HAP-1 (cell line): ENCODE measurements around the gene SEC16A.

Experiments
- DNase-seq, 2 experiments: peaks; one replicate each; pipeline ENCODE4 v3.0.0-alpha.2; 2016 to 2020; ENCODE audit warnings: low spot score in 2 of 2
- H3K27me3 ChIP-seq: fragments of 250-450 bp; sonication (Bioruptor Pico); 2 replicates; pipeline ENCODE4 v1.5.1; 2020; ENCODE audit warnings: low read depth, mild to moderate bottlenecking, moderate library complexity
- H3K36me3 ChIP-seq: fragments of 250-450 bp; sonication (Bioruptor Pico); replicated peaks from 2 replicates; pipeline ENCODE4 v1.5.1; 2020; ENCODE audit warnings: mild to moderate bottlenecking
- H3K4me1 ChIP-seq: fragments of 250-450 bp; sonication (Bioruptor Pico); 2 replicates; pipeline ENCODE4 v1.5.1; 2020; ENCODE audit warnings: mild to moderate bottlenecking
- H3K4me3 ChIP-seq: fragments of 250-450 bp; sonication (Bioruptor Pico); 2 replicates; pipeline ENCODE4 v1.5.1; 2020; ENCODE audit warnings: mild to moderate bottlenecking, moderate library complexity
- H3K9me3 ChIP-seq: fragments of 250-450 bp; sonication (Bioruptor Pico); 2 replicates; pipeline ENCODE4 v1.5.1; 2020; ENCODE audit warnings: mild to moderate bottlenecking, moderate library complexity
- in situ Hi-C: fragments of 300-500 bp; cut with MboI; formaldehyde crosslinking; loops from 3 replicates; pipeline ENCODE4 v1.14.3; 2020; ENCODE audit warnings: low sequenced_read_pairs, inconsistent platforms, mixed read lengths

SEC16A gene

DNA sequence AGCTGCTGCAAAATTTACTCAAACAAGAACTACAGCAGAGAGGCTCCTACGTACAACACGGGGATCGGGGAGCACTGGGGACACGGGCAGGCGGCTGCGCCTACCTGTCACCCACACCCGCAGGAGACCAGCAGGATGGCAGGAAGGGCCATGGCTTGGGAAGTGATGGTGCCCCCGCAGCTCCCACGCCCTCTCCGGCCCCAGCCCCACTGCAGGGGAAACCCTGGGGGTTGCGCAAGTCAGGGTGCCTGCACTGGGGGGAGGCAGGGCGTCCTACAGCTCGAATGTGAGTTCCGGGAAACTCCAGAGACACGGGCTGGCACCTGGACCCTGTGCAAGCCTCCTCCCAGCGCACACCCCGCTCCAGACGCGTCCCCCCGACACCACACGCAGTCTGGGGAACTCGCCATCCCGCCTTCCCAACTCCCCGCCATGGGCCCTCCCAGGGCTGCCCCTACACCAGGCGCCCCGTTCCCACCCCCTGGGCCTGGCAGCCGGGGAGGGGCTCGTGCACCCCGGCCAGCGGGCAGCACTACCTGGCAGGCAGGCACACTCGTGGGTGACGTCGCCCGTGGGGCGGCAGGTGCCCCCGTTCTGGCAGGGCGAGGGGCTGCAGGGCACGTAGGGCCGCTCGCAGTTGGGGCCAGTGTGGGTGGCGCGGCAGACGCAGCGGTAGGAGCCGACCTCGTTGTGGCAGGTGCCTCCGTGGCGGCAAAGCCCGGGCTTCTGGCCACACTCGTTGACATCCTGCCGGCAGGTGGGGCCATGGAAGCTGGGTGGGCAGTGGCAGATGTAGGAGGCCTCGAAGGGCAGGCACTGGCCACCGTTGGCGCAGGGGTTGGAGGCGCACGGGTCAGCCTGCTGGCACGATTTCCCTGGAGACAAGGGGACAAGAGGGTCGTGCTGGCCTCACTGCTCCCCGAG, 39.7 kb upstream of the SEC16A start:
- Histone ChIP-seq H3K4me1 (no peaks in the 10 kb centered on the region), H3K27me3 (no peaks in the 10 kb centered on the region), H3K9me3 (no peaks in the 10 kb centered on the region), H3K36me3 (peaks cover 16% of the 10 kb centered on the region), H3K4me3 (no peak overlapping the region)
- no peak for DNase-seq
- in situ Hi-C loops = no loop called here

DNA sequence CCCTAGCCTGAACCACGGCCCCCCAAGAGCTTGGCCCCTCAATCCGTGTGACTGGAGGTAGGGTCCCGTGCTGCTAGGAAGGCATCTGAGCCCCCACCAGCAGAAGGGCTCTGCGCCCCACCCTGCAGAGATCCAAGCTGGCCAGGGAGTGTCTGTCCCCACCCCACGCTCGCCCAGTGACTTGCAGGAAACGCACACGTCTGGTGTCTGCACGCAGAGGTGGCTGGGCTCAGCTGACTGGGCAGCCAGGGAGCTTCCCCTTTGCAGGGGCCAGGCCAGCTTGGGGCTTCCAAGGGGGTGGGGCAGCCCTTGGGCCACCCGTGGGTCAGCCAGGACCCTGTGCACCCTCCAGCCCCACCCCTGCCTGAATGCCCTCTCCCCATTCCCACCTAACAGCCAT, 38.7 kb upstream of the SEC16A start:
- Histone ChIP-seq H3K27me3 (no peaks in the 10 kb centered on the region), H3K36me3 (peaks cover 16% of the 10 kb centered on the region), H3K4me3 (no peak overlapping the region), H3K4me1 (no peaks in the 10 kb centered on the region), H3K9me3 (no peaks in the 10 kb centered on the region)
- in situ Hi-C loops = no loop called here
- DNase-seq = no peak

DNA sequence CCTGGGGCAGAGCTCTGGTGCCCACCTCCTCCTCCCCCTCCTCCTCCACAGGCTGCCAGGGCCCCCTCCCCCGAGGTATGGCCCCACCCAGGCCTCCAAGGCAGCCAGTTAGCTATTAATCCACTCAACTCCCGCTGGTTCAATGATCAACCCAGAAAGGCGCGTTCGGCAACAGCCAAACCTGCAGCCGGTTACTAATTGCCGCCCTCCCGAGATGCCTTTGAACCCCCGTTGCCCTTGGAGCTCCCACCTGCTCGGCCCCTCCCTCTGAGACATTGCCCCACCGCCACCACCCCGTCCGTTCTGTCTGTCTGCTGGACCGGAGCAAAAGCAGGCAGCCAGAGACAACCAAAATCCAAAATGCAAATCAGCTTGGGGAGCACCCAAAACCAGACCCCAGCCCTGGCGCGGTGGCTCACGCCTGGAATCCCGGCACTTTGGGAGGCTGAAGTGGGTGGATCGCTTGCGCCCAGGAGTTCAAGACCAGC, 37.3 kb upstream of the SEC16A start:
- Histone ChIP-seq H3K9me3 (no peaks in the 10 kb centered on the region), H3K4me1 (no peaks in the 10 kb centered on the region), H3K4me3 (no peak overlapping the region), H3K27me3 (no peaks in the 10 kb centered on the region), H3K36me3 (peaks cover 16% of the 10 kb centered on the region)
- DNase-seq = no peak
- in situ Hi-C loops = no loop called here

DNA sequence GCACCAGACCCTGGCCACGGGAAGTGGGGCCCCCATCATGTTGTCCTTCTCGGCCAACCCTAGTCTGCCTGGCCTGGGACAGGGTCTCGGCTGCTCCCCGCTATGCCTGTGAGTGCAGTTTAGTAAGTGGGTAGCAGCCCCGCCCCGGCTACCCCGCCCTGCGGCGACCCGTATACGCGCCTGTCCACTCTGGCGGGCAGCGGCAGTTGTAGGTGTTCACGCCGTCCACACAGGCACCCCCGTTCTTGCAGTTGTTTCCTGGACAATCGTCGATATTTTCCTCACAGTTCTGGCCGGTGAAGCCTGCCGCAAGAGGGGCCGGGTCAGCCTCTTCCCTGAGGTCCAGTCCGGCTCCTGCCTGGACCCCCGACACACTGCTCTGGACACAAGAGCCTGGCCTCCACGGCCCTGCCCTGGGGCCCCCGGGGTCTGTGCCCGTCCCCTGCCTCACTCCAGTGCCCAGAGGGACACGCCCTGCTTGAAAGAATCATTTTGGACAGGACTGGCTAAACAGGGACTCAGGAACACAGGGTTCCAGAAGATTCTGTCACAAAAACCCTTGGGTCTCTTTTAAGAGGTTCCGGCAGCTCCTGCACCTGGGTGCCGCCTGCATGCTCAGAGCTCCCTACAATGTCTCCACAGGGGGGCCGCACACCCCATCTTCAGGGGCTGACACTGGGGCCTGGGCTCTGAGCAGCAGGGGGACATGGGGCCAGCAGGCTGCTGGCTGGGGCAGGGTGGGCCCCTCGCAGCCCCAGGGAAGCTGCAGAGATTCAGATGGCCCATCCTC, 36.6 kb upstream of the SEC16A start:
- in situ Hi-C loops = no loop called here
- no peaks in the 10 kb centered on the region for H3K27me3 ChIP-seq
- no peaks in the 10 kb centered on the region for H3K4me1 ChIP-seq
- DNase-seq = no peak
- peaks cover 22% of the 10 kb centered on the region for H3K36me3 ChIP-seq
- no peaks in the 10 kb centered on the region for H3K9me3 ChIP-seq
- H3K4me3 ChIP-seq = no peak overlapping the region

DNA sequence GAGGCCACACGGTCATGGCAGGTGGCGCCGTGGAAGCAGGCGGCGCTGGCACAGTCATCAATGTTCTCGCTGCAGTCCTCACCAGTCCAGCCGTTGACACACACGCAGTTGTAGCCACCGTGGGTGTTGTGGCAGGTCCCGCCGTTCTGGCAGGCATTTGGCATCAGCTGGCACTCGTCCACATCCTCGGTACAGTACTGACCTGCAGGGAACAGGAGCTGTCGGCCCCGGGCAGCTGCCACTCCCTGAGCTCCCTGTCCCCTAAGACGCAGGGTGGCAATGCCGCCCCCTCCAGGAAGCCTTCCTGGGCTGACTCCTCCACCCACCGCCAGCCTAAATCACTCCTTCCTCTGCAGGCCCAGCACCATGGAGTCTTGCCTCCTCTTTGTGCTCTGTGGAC, 35.8 kb upstream of the SEC16A start:
- DNase-seq = no peak
- in situ Hi-C loops = no loop called here
- no peak overlapping the region for H3K4me3 ChIP-seq
- H3K36me3 ChIP-seq = peaks cover 26% of the 10 kb centered on the region
- no peaks in the 10 kb centered on the region for H3K27me3 ChIP-seq
- no peaks in the 10 kb centered on the region for H3K4me1 ChIP-seq
- H3K9me3 ChIP-seq = no peaks in the 10 kb centered on the region

DNA sequence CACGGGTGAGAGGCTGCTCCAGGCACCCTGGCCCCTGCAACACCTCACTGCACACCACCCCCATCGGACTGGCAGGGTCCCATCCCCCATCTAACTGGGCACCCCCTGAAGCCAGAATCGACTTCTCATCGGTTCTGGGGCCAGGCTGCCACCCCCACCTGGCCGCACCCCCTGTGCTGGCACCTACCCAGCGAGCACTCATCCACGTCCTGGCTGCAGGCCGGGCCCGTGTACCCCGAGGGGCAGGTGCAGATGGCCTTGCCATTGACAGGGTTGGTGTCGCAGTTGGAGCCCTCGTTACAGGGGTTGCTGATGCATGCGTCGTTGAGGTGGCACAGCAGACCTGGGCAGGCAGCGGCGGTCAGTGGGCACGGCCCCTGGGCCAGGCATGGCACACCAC, 35.1 kb upstream of the SEC16A start:
- Histone ChIP-seq H3K36me3 (peaks cover 33% of the 10 kb centered on the region), H3K4me3 (no peak overlapping the region), H3K4me1 (no peaks in the 10 kb centered on the region), H3K27me3 (no peaks in the 10 kb centered on the region), H3K9me3 (no peaks in the 10 kb centered on the region)
- no peak for DNase-seq
- in situ Hi-C loops = no loop called here

DNA sequence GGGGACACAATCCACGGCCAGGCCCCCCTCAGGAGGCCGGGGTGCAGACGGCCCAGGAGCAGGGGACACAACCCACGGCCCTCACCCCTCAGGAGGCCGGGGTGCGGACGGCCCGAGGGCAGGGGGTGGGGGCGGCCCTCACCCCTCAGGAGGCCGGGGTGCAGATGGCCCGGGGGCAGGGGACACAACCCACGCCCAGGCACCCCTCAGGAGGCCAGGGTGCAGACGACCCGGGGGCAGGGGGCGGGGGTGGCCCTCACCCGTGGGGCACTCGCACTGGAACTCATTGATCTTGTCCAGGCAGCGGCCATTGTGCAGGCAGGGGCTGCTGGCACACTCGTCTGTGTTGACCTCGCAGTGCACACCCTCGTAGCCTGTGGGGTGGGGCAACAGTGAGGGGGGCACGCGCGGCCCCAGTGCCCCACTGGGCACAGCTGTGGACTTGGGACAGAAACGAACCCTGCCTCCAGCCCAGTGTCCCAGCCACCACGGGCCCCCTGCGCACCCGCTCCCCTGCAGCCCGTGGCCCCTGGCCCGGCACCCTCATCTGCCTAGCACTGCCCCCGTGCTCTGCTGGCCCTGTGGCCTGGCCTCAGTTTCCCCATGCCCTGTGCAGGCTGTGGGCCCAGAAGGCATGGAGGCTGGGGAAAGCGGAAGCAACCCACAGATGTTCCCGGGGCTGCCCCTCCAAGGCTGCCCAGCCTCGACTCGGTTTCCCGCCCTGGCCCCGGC, 34.3 kb upstream of the SEC16A start:
- no peaks in the 10 kb centered on the region for H3K4me1 ChIP-seq
- peaks cover 36% of the 10 kb centered on the region for H3K36me3 ChIP-seq
- in situ Hi-C loops = no loop called here
- no peaks in the 10 kb centered on the region for H3K9me3 ChIP-seq
- no peak for DNase-seq
- no peaks in the 10 kb centered on the region for H3K27me3 ChIP-seq
- no peak overlapping the region for H3K4me3 ChIP-seq

DNA sequence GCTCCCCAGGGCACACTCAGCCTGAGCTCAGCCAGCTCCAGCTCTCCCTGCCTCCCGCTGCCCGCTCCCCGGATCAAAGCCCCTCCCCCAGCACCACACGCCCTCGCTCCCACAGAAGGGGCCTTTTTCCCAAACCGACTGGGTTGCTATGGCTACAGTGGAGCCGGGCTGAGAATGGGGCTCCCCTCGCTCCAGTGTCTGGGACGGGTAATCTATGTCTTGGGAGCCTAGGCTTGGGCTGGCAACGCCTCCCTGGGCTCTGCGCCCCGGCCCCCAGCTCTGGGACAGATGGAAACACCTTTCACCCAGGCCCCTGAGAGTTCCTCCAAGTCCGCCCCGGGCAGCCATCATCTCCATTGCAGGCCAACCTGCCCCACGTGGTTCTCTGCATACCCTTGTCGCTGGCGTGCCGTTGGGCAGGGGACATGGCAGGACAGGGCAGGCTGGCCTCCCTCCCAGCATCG, 33.4 kb upstream of the SEC16A start:
- in situ Hi-C loops = no loop called here
- no peak for DNase-seq
- H3K4me3 ChIP-seq = no peak overlapping the region
- H3K9me3 ChIP-seq = no peaks in the 10 kb centered on the region
- H3K4me1 ChIP-seq = no peaks in the 10 kb centered on the region
- peaks cover 40% of the 10 kb centered on the region for H3K36me3 ChIP-seq
- H3K27me3 ChIP-seq = no peaks in the 10 kb centered on the region

DNA sequence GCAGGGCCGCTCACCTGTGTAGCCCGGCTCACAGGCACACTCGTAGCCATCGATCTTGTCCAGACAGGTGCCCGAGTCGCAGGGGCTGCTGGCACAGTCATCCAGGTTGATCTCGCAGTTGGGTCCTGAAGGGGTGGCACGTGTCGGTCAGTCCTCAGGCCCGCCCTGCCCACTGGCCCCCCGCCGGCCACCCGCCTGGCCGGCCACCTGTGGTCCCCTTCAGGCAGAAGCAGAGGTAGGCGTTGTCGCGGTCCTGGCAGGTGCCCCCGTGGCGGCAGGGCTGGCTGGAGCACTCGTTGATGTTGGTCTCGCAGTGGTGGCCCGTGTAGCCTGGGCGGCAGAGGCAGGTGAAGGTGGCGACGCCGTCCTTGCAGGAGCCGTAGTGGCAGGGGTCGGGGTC, 32.4 kb upstream of the SEC16A start:
- DNase-seq = no peak
- H3K4me1 ChIP-seq = no peaks in the 10 kb centered on the region
- in situ Hi-C loops = no loop called here
- no peaks in the 10 kb centered on the region for H3K9me3 ChIP-seq
- H3K27me3 ChIP-seq = no peaks in the 10 kb centered on the region
- peaks cover 44% of the 10 kb centered on the region for H3K36me3 ChIP-seq
- no peak overlapping the region for H3K4me3 ChIP-seq

DNA sequence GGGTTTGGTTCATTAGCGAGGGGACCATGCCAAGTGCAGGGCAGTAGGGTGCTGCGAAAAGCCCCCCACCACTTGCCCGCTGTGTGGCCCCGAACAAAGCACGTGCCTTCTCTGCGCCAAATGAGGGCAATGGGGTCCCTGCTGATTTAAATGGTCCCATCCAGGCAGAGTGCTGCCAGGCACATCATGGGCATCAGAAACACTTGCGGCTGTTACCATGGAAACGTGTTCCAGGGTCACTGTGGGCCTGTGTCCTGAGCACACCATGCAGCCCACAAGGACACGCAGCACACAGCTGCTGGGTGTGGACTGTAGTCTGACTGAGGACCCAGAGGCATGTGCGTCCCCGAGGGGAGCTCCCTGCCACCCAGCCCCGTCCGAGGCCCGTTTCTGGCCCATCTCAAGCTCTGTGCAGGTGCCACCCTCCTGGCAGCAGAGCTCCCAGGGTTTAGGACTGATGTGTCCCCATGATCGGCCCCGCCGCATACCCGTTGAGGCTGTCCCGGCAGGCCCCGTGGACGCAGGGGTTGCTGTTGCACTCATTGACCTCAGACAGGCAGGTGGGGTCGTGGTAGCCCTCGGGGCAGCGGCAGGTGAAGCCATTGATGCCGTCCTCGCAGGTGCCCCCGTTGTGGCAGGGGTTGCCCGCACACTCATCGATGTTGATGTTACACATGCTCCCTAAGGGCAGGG, 31.3 kb upstream of the SEC16A start:
- no peak overlapping the region for H3K4me3 ChIP-seq
- H3K9me3 ChIP-seq = no peaks in the 10 kb centered on the region
- H3K27me3 ChIP-seq = no peaks in the 10 kb centered on the region
- no peak for DNase-seq
- peaks cover 49% of the 10 kb centered on the region for H3K36me3 ChIP-seq
- H3K4me1 ChIP-seq = no peaks in the 10 kb centered on the region
- in situ Hi-C loops = no loop called here

DNA sequence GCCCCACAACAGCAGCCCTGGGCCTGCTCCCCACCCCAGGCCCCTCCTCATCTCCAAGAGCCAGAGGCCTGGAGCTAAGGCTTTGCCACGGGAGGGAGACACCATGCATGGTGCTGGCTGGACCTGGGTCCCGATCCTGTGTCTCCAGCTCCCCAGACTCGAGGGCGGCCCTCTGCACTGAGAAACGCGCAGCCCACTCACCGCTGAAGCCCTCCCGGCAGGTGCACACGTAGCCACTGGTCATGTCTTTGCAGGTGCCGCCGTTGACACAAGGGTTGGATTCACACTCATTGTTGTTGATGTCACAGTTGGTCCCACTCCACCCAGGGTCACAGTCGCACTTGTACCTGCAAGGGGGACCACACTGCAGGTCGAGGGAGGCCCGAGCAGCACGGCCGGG, 30.4 kb upstream of the SEC16A start:
- Histone ChIP-seq H3K36me3 (peaks cover 46% of the 10 kb centered on the region), H3K4me1 (no peaks in the 10 kb centered on the region), H3K4me3 (no peak overlapping the region), H3K9me3 (no peaks in the 10 kb centered on the region), H3K27me3 (no peaks in the 10 kb centered on the region)
- no peak for DNase-seq
- in situ Hi-C loops = no loop called here

DNA sequence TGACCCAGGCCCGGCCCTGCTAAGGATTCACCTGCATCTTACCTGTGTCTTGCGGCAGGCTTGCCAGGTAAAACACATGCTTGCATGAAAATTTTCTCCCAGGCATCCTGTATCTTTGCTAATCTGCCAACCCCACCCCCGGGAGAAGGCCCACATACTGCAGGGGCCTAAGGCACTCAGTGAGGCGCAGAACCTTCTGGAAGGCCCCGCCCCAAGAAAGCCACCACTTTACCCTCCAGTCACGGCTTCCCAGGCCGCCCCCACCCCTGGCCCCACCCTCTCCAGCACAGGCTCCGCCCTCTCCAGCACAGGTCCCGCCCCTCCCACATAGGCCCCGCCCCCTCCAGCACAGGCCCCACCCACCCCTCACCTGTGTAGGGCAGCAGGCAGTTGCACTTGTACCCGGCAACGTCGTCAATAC, 29.8 kb upstream of the SEC16A start:
- Histone ChIP-seq H3K9me3 (no peaks in the 10 kb centered on the region), H3K4me1 (no peaks in the 10 kb centered on the region), H3K36me3 (peaks cover 47% of the 10 kb centered on the region), H3K27me3 (no peaks in the 10 kb centered on the region), H3K4me3 (no peak overlapping the region)
- in situ Hi-C loops = no loop called here
- peak in 1 of 2 experiments; percentile 30 for DNase-seq
